HG02938 (cell line): ENCODE measurements around the gene HMX3.

Experiments used
- ATAC-seq: cut with Tn5 transposase; IDR thresholded peaks from one replicate; pipeline ENCODE4 v1.9.1; 2021; ENCODE audit warnings: mild to moderate bottlenecking, moderate library complexity; ENCODE audit not compliant: unreplicated experiment

HMX3 gene

DNA sequence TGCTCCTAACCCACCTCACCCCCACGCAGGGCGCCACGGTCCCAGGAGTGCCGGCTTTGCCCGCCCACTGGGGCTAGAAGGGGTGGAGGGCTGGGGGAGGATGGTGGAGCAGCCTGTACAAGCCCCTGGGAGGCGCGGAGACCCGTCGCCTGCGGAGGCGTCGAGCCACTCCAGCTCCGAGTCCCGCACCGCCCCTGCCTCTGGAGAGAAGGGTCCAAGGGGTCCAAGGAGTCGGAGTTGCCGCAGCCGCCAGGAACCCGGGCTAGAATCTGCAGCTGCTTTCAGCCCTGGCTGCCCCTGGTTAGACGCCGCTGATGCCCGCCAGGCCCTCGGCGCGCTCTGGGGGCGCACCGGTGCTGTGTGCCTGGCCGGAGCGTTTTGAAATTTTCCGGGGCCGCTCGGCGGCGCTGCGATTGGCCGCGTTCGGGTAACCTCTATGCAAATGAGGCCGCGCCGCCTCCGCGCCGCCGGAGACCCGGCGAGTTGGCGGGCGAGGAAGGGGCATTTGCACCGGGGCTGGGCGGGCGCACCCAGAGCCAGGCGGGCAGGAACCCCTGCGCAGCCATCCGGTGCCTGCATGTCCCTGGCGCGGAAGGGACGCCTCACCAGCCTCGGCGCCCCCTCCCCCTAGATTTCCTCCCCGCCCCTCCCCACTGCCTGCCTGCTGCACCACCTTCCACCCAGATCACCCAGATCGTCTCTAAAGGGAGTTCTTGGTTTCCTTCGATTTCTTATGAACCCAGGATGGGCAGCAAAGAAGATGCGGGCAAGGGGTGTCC lies 12.1 kb downstream of the HMX3 start, which contains the start of gene HMX2:
HMX2 (plus strand) TSS at position 502 of the 779 bp plus-strand sequence; CDS start at position 745, 243 bp downstream.
- no peak for ATAC-seq

DNA sequence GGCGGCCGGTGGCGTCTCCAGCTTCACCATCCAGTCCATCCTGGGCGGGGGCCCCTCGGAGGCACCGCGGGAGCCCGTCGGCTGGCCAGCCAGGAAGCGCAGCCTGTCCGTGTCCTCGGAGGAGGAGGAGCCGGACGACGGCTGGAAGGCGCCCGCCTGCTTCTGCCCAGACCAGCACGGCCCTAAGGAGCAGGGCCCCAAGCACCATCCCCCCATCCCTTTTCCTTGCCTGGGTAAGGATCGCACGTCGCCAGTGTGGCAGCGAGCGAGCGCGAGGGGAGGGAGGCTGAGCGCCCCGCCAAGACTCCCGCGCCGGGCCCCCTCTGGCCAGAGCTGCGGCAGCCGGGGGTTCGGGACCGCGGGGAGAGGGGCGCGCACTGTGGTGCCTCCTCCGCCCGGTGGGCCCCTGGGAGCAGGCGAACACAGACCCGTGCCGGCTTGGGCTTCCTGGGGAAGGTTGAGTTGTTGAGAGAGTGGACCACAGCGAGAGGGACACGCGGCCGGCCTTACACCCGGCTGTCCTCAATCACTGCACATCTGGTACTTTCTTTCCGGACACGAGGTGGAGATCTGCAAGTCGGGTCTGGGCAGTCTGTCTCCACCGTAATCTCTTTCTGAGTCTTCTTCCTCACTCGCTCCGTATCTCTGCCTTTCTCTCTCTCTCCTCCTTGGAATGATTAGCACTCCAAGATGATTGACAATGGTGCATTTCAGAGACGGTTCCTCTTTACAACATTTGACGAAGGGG lies 12.8 kb downstream of the HMX3 start:
- ATAC-seq, result no peak

DNA sequence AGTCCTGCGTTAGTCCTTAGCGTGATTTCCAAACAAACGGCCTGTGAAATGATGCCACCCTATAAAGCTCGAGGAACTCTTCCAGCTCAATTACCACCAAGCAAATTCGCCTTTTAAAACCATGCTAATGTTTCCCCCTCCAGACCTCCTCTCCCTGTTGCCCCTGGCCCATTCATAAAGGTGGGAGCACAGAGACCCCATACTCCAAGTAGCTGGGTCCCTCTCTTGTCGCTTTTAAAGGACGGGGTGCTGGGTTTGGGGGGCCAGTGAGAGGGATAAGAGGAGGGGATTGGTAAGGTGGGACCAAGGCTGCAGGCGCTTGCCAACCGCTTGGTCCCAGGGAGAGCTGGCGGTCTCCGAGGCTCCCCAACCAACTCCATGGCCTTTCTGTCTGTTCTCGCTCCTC lies 13.4 kb downstream of the HMX3 start:
- no peak for ATAC-seq

DNA sequence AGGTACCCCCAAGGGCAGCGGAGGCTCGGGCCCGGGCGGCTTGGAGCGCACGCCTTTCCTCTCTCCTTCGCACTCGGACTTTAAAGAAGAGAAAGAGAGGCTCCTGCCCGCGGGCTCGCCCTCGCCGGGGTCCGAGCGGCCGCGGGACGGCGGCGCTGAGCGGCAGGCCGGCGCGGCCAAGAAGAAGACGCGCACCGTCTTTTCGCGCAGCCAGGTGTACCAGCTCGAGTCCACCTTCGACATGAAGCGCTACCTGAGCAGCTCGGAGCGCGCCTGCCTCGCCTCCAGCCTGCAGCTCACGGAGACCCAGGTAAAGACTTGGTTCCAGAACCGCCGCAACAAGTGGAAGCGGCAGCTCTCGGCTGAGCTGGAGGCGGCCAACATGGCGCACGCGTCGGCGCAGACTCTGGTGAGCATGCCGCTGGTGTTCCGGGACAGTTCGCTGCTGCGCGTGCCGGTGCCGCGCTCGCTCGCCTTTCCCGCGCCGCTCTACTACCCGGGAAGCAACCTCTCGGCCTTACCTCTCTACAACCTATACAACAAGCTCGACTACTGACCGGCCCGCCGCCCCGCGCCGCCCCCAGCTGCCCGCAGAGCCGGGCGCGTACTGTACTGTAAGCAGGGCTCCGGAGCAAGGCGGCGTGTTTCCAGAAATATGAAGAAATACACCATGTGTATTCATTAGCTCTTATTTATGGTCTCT lies 13.9 kb downstream of the HMX3 start:
- no peak for ATAC-seq

DNA sequence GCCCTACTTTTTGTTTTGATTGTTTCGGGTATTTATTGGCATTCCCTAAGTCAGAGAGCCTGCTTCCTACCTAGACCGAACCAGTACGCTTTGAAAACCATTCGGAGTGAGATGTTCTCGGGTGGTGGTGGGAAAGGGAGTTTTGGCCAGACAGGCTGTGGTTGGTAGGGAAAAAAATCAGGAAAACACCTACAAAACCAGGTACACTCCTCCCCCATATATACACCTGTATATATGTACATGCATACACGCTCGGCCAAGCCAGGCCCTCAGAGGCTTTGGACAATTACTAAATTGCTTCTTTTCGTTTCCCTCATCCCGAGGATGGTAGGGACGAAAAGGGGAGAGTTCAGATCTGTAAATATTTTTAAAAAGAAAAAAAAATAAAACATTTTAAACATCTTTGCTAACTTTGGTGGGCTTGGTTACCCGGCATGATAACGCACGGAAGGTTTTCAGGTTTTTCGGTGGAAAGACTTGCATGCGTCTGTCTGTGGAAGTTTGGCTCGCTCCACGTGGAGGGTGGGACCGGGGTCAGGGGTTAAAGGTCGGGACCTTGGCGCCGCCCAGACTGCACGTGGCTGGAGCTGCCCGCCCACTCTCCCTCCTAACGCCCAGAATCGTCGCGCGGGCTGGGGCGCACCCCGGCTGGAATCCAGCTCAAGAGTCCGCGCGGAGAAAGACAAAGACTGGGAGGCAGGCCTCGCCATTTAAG lies 14.7 kb downstream of the HMX3 start:
- no peak for ATAC-seq

DNA sequence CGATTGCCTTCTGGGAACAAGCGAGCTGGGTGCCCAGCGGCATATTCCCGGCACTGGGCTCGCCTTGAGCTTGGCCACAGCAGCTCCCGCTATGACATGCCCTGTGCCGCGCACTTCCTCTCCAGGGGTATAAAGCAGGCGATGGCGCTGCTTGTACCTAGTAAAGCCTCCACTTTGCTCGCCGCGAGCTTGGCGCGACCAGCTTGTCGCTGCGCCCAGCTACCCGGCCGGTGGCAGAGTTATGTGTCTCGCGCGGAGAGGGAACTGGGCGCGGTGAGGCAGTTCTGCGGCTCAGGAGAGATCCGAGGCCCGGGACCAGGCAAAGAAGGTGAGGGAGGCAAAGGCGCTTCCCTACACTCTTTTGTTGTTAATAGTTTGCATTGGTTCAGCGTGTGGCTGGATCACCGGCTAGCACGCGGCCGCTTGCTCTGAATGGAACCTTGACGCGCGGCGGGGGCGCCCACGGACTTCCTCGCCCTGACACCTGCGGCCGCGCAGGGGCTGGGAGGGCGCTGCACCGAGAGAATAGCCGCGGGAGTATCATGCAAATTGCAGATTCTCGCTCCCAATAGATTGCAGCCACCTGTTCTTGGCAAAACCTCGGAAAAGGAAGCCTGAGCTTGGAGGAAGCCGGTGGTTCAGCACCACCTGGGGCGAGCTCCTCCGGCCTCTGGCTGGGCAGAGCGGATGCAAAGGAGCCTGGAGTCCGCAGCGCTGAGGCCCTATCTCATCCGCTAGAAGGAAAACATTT lies 15.4 kb downstream of the HMX3 start:
- no peak for ATAC-seq

DNA sequence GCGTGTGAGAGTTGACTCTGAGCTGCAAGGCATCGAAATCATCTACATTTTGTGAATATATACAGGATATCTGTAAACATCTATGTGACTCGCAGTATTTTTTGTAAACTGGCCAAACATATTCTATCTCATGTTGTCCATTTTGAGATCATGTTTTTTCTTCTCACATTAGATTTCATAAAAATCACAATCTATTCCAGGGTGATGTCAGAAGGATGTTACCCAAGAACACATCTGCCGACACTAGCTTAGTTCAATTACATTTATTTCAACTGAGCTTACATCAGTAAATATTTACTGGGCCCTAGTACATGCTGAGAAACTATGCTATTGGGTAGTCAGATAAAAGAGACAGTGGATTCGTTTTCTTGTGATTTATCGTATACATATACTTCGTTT lies 16.0 kb downstream of the HMX3 start:
- no peak for ATAC-seq

DNA sequence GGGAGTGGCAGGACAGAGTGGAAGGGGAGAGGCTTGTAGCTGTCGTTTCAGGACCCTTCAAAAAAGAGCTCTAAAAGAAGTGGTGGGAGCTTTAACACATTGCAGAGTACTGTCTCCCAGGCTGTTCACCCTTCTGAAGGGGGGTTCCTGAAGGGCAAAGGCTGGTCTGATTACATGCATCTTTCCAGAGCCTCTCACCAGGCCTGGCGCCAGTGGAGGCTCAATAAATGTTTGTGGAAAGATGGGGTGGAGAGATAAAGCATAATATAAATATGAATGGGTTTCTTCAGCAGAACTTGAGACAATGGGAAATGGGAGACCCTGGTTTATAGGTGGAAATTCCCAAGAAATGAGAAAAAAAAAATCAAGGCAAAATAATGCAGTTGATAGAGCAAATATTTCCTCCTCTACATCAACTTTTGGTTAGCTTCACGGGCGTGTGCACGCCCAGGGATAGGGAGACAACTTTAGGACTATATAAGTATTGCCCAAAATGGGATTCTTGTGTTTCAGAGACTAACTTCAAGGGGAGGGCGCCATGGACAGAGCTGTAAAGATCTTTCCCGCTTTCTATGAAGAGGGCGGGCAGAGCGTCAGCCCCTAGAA lies 17.8 kb downstream of the HMX3 start:
- no peak for ATAC-seq

DNA sequence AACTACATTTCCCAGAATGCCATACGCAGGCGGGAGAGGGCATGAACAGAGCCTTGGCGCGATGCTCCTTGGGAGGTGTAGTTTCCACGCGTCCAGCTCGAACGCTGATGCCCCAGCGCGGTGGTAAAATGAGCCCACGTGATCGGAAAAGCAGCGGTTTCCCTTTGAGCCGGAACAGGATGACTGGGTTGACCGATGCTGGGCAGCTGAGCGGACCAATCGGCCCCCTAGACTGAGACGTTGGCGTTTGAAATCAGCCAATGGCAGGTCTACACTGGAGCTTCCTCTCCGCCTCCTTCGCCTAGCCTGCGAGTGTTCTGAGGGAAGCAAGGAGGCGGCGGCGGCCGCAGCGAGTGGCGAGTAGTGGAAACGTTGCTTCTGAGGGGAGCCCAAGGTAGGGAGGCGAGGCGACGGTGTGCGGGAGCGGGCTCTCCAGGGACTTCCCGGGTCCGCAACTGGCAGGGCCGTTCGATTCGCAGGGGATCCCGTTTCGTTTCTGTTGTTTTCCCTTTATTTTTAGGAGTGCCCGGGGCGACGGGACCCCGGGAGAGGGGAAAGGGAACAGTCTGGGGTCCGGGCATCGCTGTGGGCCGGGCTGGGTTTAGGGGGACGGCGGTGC lies 18.4 kb downstream of the HMX3 start, which contains the start of gene BUB3:
BUB3 (plus strand) TSS at position 311 of the 619 bp plus-strand sequence. CDS start 516 bp downstream, outside the sequence.
- peak; percentile 91 for ATAC-seq

DNA sequence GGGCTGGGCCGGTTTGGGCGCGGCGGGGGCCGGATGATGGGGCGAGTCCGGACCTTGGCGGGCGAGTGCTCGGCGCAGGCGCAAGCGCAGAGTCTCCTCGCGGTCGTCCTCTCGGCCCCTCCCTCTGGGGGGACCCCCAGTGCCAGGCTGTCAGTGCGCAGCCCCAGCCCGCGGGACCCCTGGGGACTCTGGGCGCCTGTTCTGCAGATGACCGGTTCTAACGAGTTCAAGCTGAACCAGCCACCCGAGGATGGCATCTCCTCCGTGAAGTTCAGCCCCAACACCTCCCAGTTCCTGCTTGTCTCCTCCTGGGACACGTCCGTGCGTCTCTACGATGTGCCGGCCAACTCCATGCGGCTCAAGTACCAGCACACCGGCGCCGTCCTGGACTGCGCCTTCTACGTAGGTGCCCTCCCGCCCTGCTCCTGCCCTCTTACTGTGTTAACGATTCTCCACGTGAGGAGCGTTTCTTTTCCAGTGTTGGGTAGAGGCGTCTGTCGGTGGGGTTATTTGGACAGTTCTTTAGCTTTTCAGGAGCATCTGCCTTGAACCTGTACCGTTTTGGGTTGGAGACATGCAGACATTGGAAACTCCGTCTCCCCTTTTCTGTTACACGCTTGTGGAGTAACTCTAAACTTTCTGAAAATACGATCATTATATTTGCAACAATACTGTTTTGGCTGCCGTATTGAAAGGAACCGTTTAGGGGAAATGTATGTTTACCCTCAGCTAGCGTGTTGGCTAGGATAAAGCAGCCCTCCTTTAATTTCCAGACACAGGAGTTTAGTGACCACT lies 19.1 kb downstream of the HMX3 start:
- peak; percentile 34 for ATAC-seq

DNA sequence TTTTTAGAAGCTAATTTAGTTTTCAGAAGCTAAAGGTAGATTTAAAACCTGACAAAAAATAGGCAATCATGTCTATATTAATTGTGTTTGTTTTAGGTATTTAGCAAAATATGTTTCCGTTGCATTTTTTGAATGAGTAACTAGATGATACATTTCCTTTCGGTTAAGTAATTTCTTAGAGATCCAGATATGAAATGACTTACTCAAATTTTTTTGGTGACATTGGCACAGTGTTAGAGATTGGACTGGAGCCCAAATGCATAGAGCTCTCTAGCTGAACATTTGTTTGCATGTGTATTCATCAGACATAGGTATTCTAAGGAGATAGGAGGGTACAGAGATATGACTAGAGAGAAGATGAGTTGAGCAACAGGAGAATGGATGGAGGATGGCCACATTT lies 20.3 kb downstream of the HMX3 start:
- ATAC-seq, result no peak

DNA sequence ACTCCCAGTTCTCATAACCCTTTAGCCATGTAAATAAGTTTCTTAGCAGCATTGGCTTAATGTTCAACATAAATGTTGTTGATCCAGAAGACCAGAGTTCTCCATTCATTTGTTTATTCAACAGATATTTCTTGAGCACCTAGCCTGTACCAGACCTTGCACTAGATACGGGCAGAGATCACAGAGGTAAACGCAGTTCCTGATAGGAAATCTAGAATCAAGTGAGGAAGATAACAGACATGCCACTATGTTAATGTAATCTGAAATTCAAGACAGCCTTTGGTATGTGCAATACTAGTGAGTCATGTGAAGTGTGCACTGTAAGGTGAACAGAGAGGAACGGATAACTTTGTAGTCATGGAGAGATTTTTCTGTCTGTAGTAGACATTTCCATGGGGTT lies 21.4 kb downstream of the HMX3 start:
- ATAC-seq, result no peak

DNA sequence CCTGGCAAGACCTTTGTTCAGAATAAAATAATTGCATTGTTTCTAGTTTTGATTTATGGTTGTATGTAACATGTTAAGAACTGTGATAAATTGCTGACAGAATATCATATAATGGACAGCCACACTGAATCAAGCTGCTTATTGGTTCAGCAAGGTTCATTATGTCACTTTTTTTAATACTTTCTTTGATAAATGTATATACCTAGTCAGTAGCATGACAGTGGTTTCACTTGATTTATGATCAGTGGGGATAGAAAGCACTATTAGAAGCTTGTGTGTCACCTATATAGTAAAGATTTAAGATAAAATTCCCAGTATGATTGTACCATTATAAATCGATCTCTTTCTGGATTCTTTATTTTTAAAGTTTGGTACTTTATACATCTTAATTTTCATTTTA lies 22.9 kb downstream of the HMX3 start:
- no peak for ATAC-seq

DNA sequence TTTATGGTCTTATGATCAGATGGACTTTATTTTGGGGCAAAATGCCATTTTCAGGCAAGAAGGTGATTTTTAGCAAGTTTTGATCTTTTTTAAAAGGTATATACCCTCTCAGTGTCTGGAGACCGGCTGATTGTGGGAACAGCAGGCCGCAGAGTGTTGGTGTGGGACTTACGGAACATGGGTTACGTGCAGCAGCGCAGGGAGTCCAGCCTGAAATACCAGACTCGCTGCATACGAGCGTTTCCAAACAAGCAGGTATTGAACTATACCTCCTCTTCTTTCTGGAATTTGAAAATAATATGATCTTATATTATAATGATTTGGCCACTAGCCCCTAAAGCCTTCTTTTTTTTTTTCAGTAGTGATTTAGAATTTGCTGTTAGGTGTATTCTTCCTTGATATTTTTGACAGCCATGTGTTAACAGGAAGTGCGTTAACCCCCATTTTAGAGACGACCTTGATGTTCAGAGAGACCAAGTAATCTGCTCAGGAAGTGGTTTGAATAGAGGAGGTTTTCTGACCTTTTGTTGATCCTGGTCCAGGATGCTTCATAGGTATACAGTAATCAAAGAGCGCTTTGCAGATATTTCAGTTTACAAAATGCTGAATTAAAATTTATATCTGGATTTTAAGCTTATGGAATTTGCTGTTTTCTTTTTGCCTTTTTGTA lies 24.7 kb downstream of the HMX3 start:
- no peak for ATAC-seq

DNA sequence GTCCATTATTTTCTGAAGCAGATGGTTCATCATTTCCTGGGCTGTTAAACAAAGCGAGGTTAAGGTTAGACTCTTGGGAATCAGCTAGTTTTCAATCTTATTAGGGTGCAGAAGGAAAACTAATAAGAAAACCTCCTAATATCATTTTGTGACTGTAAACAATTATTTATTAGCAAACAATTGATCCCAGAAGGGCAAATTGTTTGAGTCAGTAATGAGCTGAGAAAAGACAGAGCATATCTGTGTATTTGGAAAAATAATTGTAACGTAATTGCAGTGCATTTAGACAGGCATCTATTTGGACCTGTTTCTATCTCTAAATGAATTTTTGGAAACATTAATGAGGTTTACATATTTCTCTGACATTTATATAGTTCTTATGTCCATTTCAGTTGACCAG lies 28.5 kb downstream of the HMX3 start:
- ATAC-seq, result no peak

DNA sequence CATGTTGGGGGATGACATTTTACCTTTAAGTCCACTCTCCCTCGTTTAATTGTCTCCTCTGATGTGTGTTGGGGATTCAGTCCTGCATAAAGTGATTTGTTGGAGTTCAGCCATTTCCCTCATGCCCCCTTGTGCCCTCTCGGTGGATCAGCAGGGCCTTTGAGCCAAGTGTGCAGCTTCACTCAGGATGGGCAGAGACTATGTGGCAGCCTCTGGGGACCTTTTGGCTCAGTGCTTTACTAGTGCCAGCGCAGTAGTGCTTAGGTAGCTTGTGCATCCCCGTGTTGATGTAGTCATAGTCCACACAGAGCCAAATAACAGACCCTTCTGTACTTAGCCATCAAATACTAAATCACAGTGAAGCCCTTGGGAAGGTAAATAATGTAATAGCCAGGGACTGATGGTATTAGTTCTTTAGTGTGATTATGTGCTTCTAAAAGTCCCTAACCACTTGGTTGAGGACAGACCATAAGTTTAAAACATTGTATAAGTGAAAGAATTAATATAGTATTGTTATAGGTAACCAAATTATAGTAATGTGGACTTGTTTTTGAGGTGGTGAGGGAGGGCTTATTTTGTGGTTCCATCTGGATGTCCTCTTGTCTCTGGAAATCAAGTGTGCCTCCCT lies 29.8 kb downstream of the HMX3 start:
- no peak for ATAC-seq

DNA sequence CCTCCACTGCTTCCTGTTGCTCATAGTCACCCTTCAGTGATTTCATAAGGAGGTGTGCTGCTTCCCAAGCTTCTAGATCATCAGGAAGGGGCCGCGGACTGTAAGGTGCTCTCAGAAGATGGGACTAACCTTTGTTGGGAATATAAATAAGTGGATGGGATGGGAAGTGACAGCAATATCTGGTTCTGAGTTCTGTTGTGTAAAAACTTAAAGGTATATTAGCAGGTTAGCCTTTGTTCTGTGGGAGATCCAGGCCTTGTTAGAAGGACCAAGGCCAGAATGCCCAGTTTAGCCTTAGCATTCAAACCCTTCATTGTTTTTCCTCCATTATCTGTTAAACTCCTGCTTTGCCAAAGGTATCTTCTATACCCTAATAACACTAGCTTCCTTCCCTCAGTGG lies 30.8 kb downstream of the HMX3 start:
- ATAC-seq, result no peak

DNA sequence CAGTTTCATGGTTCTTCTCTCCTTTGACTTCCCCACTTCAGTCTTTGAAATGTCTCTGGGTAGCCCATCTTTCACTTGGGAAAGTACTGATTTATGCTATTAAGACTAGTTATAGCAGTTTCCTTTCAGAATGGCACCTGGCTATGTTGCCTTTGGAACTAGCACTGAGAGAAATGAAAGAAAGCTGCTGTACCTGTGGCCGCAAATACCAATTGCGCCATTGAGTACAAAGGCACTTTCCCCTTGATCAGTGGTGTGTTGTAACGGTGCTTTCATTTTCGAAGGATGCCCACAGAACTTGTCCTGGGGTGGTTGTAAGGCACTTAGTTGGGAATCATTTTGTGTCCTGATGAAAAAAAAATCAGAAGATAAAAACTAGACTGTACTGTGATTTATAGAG lies 35.2 kb downstream of the HMX3 start:
- ATAC-seq, result no peak
